KOPT-K1 (cell line): ENCODE measurements around the gene GRIA2.

Experiments used
- H3K27ac ChIP-seq: fragments of 200-600 bp; sonication (generic); 2 replicates; pipeline ENCODE4 v1.5.1; 2016; ENCODE audit warnings: antibody characterized with exemption, mild to moderate bottlenecking, low read depth, low read length; ENCODE audit not compliant: poor library complexity, severe bottlenecking
- H3K36me3 ChIP-seq: fragments of 200-600 bp; sonication (generic); 2 replicates; pipeline ENCODE4 v1.5.1; 2017; ENCODE audit warnings: antibody characterized with exemption, mild to moderate bottlenecking, low read length, moderate library complexity; ENCODE audit not compliant: insufficient read depth
- H3K9me3 ChIP-seq: fragments of 200-600 bp; sonication (generic); 2 replicates; pipeline ENCODE4 v1.5.1; 2017; ENCODE audit warnings: antibody characterized with exemption, low read length, mild to moderate bottlenecking; ENCODE audit not compliant: insufficient read depth, poor library complexity, severe bottlenecking

Gene GRIA2

DNA sequence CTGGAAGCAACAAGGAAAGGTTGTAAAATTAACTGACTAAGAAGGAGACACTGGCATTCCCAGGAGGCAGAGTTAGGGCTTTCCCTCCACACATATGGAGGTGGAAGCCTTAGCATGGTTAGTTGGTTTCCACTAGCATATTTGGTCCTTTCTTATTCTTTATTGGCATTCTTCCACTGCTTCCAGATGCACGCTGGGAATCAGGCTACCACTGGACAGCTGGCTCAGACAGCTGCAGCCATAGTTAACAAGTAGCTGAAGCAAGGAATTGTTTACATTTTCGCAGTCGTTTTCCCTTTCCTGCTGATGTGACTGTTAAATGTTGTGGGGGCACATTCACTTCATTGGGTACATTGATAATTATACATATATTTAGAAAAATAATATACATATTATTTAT lies 169.2 kb downstream of the GRIA2 start:
- H3K36me3 ChIP-seq, result no peaks in the 10 kb centered on the region
- H3K9me3 ChIP-seq, result no peaks in the 10 kb centered on the region
- no peak overlapping the region for H3K27ac ChIP-seq

DNA sequence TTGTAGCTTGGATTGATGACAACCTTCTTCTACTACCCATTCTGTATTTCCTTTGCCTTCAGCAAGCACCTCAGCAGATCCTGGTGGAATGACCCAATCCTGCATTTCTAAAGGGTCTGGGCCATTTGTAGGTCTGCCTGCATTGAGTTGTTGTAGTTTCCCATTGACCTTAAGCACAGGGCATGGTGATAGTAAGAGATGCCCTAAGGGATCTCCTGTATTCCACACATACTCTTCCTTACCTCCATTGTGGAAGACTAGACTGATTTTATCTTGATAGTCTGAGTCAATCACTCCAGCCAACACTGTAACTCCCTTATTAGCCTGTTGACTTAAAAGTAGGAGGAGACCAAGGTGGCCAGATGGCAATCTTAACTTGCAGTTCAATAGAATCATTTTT lies 184.5 kb downstream of the GRIA2 start:
- Histone ChIP-seq H3K36me3 (no peaks in the 10 kb centered on the region), H3K27ac (no peak overlapping the region), H3K9me3 (no peaks in the 10 kb centered on the region)
